Measurements from ENCODE around the gene PLCH1.
"Not testable (repeated sequence)": the region's sequence is repeated elsewhere in the genome, so short reads cannot be mapped to it uniquely, and the experiment has no call there.

DNA sequence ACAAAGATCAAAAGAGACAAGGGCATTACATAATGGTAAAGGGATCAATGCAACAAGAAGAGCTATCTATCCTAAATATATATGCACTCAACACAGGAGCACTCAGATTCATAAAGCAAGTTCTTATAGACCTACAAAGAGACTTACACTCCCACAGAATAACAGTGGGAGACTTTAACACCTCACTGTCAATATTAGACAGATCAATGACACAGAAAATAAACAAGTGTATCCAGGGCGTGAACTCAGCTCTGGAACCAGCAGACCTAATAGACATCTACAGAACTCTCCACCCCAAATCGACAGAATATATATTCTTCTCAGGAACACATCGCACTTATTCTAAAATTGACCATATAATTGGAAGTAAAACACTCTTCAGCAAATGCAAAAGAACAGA lies 122.2 kb downstream of the PLCH1 start:
- TF ChIP-seq, protein P1, sequence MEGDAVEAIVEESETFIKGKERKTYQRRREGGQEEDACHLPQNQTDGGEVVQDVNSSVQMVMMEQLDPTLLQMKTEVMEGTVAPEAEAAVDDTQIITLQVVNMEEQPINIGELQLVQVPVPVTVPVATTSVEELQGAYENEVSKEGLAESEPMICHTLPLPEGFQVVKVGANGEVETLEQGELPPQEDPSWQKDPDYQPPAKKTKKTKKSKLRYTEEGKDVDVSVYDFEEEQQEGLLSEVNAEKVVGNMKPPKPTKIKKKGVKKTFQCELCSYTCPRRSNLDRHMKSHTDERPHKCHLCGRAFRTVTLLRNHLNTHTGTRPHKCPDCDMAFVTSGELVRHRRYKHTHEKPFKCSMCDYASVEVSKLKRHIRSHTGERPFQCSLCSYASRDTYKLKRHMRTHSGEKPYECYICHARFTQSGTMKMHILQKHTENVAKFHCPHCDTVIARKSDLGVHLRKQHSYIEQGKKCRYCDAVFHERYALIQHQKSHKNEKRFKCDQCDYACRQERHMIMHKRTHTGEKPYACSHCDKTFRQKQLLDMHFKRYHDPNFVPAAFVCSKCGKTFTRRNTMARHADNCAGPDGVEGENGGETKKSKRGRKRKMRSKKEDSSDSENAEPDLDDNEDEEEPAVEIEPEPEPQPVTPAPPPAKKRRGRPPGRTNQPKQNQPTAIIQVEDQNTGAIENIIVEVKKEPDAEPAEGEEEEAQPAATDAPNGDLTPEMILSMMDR (IDR thresholded peaks at IDR 0.05; ENCODE audit: low read depth, low read length) = not testable (repeated sequence)
- TF ChIP-seq EZH2phosphoT487 (IDR thresholded peaks at IDR 0.05; ENCODE audit: low read depth) = not testable (repeated sequence)
